Purkinje cell (primary cell): ENCODE results near the gene KCNC3. TPM values are rescaled to one million over a fixed set of nuclear protein-coding genes. Genes with fewer than 3 reads are reported as not detected.

Experiments used
- polyA plus RNA-seq: library from polyadenylated mRNA; unstranded; fragments of >200 nt; fragmentation: Nextera tagmentation; gene quantifications from 2 replicates; pipeline ENCODE4 v1.2.1, GENCODE V29; 2014

KCNC3 gene
- 6.7 and 9.1 TPM in 2 replicates for polyA plus RNA-seq

DNA sequence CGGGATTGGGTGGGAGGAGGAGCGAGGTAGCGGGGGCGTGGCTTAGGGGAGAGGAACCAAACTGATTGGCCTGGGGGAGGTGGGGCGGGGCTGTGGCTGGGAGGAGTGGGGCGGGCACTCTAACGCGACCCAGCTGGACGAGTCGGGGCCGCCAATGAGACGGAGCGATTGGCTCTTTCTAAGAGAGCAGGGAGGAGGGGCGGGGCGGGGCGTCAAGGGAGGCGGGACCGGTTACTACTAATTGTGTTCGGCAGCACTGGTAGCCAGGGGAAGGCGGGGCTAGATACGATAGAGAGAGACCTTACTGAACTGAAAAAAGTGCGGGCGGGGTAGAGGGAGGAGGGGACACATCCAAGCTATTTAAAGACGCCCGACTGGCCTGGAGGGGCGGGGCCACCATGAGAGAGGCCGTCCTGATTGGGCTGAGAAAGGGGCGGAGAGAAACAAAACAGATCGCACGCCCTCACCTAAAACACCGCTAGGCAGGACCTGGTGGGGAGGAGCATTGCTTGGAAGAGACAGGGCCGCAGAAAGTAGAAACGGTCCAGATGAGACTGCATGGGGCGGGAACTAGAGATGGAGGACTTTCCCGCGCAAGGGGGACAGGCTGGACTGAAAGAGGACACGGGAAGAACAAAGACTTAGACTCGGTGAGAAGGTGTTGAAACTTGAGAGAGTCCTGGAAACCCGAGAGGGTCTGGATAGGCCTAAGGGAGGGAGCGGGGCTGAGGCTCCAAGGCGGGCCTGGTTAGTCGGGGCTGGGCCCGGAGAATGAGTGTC is at the start of gene KCNC3:
TSS of gene KCNC3 (minus strand) at position 232 of the 780 bp plus-strand sequence. CDS start 295 bp downstream, outside the sequence.

GRCh38 chr19:50376166-50377050 is 47.2 kb upstream of the KCNC3 start, which contains the start of gene NR1H2:
Gene NR1H2, plus strand, starts transcription at chr19:50376457. Its CDS starts 1,149 bp downstream, at chr19:50377606.

DNA sequence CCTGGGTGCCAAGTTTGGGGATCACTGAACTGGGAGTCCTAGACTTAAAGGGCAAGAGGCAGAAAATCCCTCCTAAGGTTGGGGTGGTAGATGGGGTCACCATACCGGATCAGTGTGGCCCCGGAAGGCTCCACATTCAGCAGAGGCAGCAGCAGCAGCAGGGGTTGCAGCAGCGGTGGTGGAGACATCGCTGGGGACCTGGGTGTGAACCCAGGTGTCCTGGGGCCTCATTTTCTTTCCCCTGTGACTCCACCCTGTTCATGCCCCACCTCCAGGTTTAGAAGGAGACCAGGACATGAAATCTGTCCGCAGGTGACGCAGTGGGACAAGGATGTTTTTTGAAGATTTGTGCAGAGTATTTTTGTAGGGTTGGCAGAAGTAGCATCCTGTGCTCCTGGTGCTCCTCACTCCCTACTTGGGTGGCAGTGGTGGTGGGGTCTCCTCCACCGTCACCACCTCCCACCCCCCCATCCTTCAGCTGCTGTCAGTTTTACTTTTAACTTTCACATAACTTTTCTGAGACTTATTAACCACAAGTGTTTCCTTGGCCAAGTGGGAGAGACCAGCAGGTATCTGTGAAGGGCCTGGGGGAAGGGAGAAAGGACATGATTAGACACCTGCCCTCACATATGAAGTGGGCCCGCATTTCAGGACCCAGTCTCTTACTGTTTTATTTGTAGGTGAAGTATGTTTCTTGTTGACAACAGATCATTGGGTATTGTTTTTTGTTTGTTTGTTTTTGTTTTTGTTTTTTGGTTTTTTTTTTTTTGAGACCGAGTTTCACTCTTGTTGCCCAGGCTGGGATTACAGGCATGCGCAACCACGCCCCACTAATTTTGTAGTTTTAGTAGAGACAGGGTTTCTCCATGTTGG is 36.5 kb upstream of the KCNC3 start, which contains the start of gene NAPSA:
TSS of gene NAPSA (minus strand) at position 206 of the 873 bp plus-strand sequence. CDS start at position 188, 18 bp downstream.

Other genes with a start within 250 kb of the KCNC3 start
- gene IZUMO2, start 166.1 kb downstream of the KCNC3 start, polyA plus RNA-seq = 1.0 TPM in 1 of 2 replicates, not detected in the other
- 2.1 and 6.2 TPM in 2 replicates for gene MYH14, start 125.8 kb downstream of the KCNC3 start, polyA plus RNA-seq
- gene NAPSA, start 36.3 kb upstream of the KCNC3 start, polyA plus RNA-seq = not detected in 2 replicates
- gene NR1H2, start 47.1 kb upstream of the KCNC3 start, polyA plus RNA-seq = 1.1 and 2.3 TPM in 2 replicates
- gene POLD1, start 55.0 kb upstream of the KCNC3 start, polyA plus RNA-seq = 1.2 TPM in 1 of 2 replicates, not detected in the other
- not detected in 2 replicates for gene SPIB, start 89.6 kb upstream of the KCNC3 start, polyA plus RNA-seq
- not detected in 2 replicates for gene MYBPC2, start 103.5 kb upstream of the KCNC3 start, polyA plus RNA-seq
- 14.6 and 15.6 TPM in 2 replicates for gene EMC10, start 147.1 kb upstream of the KCNC3 start, polyA plus RNA-seq
- gene GARIN5A, start 147.5 kb upstream of the KCNC3 start, polyA plus RNA-seq = 9.0 and 14.5 TPM in 2 replicates
- gene JOSD2, start 181.8 kb upstream of the KCNC3 start, polyA plus RNA-seq = 3.7 and 3.8 TPM in 2 replicates
- 21.7 and 23.2 TPM in 2 replicates for gene ASPDH, start 184.5 kb upstream of the KCNC3 start, polyA plus RNA-seq
- 0.42 and 0.80 TPM in 2 replicates for gene LRRC4B, start 239.1 kb upstream of the KCNC3 start, polyA plus RNA-seq